Measurements from ENCODE around the gene SEPSECS. TPM values are rescaled to one million over a fixed set of nuclear protein-coding genes. Genes with fewer than 3 reads are reported as not detected.
A peak's percentile ranks its signal among the peaks of the same experiment; 100 is the strongest.

SEPSECS gene
- total RNA-seq, 1 donor from 2014 or later = 13.4 TPM

DNA sequence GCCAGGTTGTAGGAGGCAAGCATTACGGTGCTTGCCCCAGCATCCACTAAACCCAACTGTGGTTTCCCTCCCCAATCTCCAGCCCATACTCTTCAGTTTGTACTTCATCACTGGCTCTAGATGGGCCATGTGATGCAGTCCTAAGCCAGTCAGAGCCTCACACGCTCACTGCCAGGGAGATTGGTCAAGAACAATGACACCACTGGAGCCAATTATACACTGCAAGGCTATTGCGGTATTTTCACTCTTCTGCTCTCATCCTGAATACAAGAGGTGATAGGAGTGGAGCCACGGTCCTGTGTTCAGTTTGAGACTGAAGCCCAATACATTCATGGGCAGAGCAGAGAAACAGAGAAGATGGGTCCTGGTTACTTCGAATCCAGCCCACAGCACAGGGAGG, 58.4 kb downstream of the SEPSECS start:
- intact Hi-C loops (cut with micrococcal nuclease) = no loop called here
- Mint-ChIP-seq H3K27me3 (ENCODE audit: low read depth) (peaks cover 2% of the 10 kb centered on the region), H3K27ac (no peak overlapping the region), H3K9me3 (peaks cover 4% of the 10 kb centered on the region), H3K36me3 (ENCODE audit: low read depth) (no peaks in the 10 kb centered on the region), H3K4me3 (ENCODE audit: low read depth) (no peak overlapping the region), H3K4me1 (ENCODE audit: low read depth) (peaks cover 6% of the 10 kb centered on the region)
- no peak for DNase-seq (ENCODE audit: low spot score)

DNA sequence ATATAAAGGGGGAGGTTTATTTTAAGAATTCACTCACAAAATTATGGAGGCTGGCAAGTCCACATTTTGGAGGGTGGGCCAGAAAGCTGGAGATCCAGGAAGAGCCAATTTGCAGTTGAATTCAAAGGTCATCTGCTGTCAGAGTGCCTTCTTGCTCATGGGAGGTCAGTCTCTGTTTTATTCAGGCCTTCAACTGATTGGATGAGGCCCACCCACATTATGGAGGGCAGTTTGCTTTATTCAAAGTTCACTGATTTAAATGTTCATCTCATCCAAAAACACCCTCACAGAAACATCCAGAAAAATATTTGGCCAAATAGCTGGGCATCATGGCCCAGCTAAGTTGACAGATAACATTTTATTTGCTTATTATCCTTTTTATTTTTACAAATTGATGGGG, 59.5 kb downstream of the SEPSECS start:
- peaks cover 2% of the 10 kb centered on the region for H3K27me3 Mint-ChIP-seq (ENCODE audit: low read depth)
- peaks cover 4% of the 10 kb centered on the region for H3K9me3 Mint-ChIP-seq
- DNase-seq (ENCODE audit: low spot score) = no peak
- peaks cover 6% of the 10 kb centered on the region for H3K4me1 Mint-ChIP-seq (ENCODE audit: low read depth)
- intact Hi-C loops (cut with micrococcal nuclease) = no loop called here
- no peak overlapping the region for H3K27ac Mint-ChIP-seq
- no peak overlapping the region for H3K4me3 Mint-ChIP-seq (ENCODE audit: low read depth)
- H3K36me3 Mint-ChIP-seq (ENCODE audit: low read depth) = no peaks in the 10 kb centered on the region

DNA sequence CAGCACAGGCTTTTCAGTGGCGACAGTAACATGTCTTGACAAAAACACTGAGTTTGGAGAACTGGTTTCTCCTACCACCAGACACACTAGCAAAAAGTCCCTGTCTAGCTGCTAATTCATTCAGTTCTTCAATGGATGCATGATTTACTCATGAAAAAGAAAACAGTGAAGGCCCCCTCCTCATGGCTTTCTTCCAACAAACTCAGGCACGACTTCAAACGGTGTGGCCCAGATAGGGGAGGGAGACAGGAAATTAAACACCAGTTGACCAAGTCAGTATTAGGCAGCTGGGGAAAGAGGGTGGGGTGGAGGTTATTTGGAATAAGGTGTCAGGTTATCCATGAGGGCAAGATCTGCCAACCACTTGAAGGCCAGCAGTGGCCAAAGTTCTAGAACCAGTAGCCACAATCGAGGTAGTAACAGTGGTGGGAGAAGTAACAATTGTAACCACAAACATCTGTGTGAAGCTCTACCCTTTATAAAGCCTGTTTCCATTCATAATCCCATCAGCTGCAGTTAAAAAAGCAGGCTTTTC, 60.2 kb downstream of the SEPSECS start:
- H3K27ac Mint-ChIP-seq = no peak overlapping the region
- H3K27me3 Mint-ChIP-seq (ENCODE audit: low read depth) = peaks cover 2% of the 10 kb centered on the region
- no peaks in the 10 kb centered on the region for H3K36me3 Mint-ChIP-seq (ENCODE audit: low read depth)
- intact Hi-C loops (cut with micrococcal nuclease) = no loop called here
- no peak for DNase-seq (ENCODE audit: low spot score)
- H3K4me1 Mint-ChIP-seq (ENCODE audit: low read depth) = peaks cover 6% of the 10 kb centered on the region
- H3K9me3 Mint-ChIP-seq = peaks cover 4% of the 10 kb centered on the region
- H3K4me3 Mint-ChIP-seq (ENCODE audit: low read depth) = no peak overlapping the region

DNA sequence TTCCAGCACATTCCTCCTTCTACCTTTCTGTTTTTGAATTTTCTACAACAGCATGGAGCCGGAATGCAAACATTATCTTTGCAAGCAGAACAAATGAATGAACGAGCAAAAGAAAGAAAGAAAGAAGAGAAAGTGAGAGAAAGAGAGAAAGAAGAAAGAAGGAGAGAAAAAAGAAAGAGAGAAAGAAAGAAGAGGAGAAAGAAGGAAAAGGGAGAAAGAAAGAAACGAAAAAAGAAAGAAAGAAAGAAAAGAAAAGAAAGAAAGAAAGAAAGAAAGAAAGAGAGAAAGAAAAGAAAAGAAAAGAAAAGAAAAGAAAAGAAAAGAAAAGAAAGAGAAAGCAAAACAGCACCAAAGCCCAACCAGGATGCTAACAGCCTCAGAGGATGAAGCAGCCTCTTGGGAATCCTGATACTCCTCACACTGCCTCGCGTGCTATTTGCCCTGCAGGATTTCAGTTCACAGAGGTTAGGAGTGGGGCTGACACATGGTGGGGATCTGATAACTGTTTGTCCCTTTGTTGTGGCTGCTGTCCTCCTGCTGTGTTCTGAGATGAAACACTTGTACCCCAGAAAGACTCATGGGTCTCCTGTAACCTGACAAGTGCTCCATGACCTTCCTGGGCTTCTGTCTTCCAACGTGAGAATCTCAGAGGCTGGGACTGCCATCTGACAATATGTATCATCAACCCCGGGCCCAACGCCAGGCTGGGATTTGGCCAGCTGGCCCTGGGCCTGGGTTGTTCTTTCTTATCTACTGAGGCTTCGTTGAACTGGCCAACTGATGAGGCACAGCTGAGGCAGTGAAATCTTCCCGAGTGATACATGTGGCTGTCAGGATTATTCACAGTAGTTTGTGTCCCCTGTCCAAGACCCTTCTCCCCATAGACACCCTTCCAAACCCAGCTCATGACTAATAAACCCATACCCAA, 61.0 kb downstream of the SEPSECS start:
- no peak for DNase-seq (ENCODE audit: low spot score)
- peaks cover 2% of the 10 kb centered on the region for H3K27me3 Mint-ChIP-seq (ENCODE audit: low read depth)
- H3K27ac Mint-ChIP-seq = no peak overlapping the region
- H3K36me3 Mint-ChIP-seq (ENCODE audit: low read depth) = no peaks in the 10 kb centered on the region
- peaks cover 6% of the 10 kb centered on the region for H3K4me1 Mint-ChIP-seq (ENCODE audit: low read depth)
- intact Hi-C loops (cut with micrococcal nuclease) = no loop called here
- peaks cover 4% of the 10 kb centered on the region for H3K9me3 Mint-ChIP-seq
- H3K4me3 Mint-ChIP-seq (ENCODE audit: low read depth) = no peak overlapping the region

DNA sequence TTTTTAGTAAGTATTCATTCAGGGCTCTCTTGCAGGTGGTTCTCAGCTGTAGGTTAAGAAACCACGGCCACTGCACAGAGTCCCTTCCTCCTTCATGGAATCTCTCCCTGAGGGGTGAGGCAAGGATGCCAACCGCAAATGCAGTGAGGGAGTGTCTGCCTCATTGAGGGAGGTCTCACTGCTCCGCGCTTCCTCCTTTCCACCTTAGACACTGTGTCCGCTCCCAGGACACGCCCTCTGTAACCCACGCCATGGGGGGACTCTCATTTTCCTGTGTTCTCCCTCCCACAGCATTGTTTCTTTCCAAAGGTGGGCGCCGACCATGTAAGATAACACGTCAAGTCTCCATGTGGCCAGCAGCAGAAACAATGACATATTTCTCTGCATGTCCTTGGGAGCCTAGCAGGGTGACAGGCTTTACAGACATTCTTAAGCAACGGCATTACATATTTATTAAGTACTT, 63.2 kb downstream of the SEPSECS start:
- intact Hi-C loops (cut with micrococcal nuclease) = no loop called here
- DNase-seq (ENCODE audit: low spot score) = no peak
- Mint-ChIP-seq H3K27ac (no peak overlapping the region), H3K36me3 (ENCODE audit: low read depth) (no peaks in the 10 kb centered on the region), H3K4me3 (ENCODE audit: low read depth) (no peak overlapping the region), H3K4me1 (ENCODE audit: low read depth) (peaks cover 6% of the 10 kb centered on the region), H3K9me3 (peaks cover 10% of the 10 kb centered on the region), H3K27me3 (ENCODE audit: low read depth) (peaks cover 2% of the 10 kb centered on the region)

DNA sequence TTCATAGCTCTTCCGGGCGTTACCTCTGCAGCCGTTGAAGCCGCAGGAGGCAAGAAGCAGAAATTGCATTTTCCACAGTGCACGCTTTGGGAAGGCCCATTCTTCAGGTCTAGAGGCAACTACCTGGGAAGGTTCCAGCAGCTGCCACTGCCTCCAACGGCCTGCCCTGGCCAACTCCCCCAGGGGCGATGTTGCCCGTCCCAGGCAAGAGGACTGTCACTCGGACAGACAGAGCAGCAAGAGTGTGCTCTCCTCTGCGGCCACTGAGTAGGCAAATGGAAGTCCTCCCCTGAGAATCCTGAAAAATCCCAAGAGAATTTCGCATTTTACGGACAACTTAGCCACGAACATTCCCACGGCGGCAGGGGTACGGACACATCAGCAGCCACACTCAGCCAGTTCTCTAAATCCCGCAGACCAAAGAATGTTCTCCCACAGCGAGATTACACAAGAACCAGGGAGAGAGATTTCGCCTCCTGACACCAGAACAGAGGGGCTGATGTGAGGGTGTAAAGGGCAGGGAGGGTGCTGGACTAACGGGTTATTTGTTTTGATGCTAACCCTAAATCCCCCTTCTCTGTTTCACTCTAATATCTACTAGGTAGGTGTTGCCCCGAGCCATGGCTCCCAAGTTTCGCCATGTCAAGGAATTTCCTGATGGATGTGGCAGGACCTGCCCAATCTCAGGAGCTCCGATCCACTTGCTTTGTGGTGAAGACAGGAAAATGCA, 63.8 kb downstream of the SEPSECS start:
- no peak overlapping the region for H3K4me3 Mint-ChIP-seq (ENCODE audit: low read depth)
- peaks cover 9% of the 10 kb centered on the region for H3K9me3 Mint-ChIP-seq
- peaks cover 3% of the 10 kb centered on the region for H3K27me3 Mint-ChIP-seq (ENCODE audit: low read depth)
- intact Hi-C loops (cut with micrococcal nuclease) = no loop called here
- no peaks in the 10 kb centered on the region for H3K36me3 Mint-ChIP-seq (ENCODE audit: low read depth)
- DNase-seq (ENCODE audit: low spot score) = no peak
- H3K4me1 Mint-ChIP-seq (ENCODE audit: low read depth) = peaks cover 6% of the 10 kb centered on the region
- H3K27ac Mint-ChIP-seq = no peak overlapping the region

DNA sequence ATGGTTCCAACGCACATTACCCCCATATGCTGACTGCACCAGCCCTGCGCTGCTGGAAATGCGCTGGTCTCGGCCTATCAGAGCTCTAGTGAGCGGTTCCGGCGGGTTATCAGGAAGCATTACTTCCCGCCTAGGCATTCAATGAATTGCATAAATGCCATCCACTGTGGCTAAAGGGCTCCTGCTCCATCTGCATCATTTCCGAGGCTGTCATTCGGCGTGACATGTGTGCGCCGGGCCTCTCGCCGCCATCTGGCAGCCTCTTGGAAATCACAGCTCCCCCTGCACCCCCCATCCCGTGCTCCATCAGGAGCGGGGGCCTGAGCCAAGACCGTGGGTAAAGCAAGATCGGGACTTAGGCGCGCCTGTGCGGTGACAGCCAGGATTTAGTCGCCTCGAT, 64.4 kb downstream of the SEPSECS start:
- Mint-ChIP-seq H3K36me3 (ENCODE audit: low read depth) (no peaks in the 10 kb centered on the region), H3K27ac (no peak overlapping the region), H3K9me3 (peaks cover 5% of the 10 kb centered on the region), H3K4me1 (ENCODE audit: low read depth) (peaks cover 3% of the 10 kb centered on the region), H3K27me3 (ENCODE audit: low read depth) (peaks cover 5% of the 10 kb centered on the region), H3K4me3 (ENCODE audit: low read depth) (no peak overlapping the region)
- intact Hi-C loops (cut with micrococcal nuclease) = no loop called here
- no peak for DNase-seq (ENCODE audit: low spot score)

DNA sequence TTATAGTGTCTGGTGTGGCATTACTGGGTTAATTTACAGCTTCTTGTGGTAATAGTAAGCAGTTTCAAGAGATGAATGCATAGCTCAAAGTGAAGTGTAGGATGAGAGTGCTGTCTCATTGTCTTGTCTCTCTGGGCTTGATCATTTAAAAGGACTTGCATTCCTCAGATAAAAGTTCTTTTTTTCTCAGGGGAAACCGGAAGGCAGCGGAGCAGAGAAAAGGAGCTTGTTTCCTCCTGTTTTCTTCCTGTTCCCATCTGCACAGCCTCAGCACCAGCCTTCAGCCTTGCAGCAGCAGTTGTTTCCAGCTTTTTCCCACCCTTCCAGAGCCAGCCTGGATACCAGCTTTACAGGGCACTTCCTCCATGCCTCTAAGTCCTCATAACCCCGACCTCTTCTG, 68.1 kb downstream of the SEPSECS start:
- Mint-ChIP-seq H3K4me3 (ENCODE audit: low read depth) (no peak overlapping the region), H3K36me3 (ENCODE audit: low read depth) (no peaks in the 10 kb centered on the region), H3K9me3 (peaks cover 5% of the 10 kb centered on the region), H3K27me3 (ENCODE audit: low read depth) (peaks cover 33% of the 10 kb centered on the region), H3K27ac (no peak overlapping the region), H3K4me1 (ENCODE audit: low read depth) (peaks cover 7% of the 10 kb centered on the region)
- intact Hi-C loops (cut with micrococcal nuclease) = no loop called here
- DNase-seq (ENCODE audit: low spot score) = no peak

DNA sequence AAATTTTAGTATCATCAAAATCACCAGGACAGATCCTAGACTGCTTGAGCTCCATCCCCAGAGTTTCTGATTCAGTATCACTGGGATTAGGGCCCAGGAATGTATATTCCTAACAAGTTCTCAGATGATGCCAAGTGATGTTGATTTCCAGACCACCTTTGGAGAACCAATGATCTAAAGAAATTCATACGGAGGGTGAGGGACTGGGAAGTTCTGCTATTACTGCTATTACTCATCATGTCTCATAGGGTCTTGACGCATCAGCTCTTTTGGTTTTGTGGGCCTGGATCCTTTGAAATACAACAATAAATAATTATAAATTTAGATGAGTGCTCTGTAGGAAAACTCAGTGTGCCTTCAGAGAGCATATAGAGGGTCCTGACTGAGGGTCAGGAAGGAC, 69.7 kb downstream of the SEPSECS start:
- intact Hi-C loops (cut with micrococcal nuclease) = no loop called here
- Mint-ChIP-seq H3K9me3 (peaks cover 5% of the 10 kb centered on the region), H3K27me3 (ENCODE audit: low read depth) (peaks cover 43% of the 10 kb centered on the region), H3K4me1 (ENCODE audit: low read depth) (peaks cover 7% of the 10 kb centered on the region), H3K27ac (no peak overlapping the region), H3K4me3 (ENCODE audit: low read depth) (no peak overlapping the region), H3K36me3 (ENCODE audit: low read depth) (no peaks in the 10 kb centered on the region)
- no peak for DNase-seq (ENCODE audit: low spot score)

DNA sequence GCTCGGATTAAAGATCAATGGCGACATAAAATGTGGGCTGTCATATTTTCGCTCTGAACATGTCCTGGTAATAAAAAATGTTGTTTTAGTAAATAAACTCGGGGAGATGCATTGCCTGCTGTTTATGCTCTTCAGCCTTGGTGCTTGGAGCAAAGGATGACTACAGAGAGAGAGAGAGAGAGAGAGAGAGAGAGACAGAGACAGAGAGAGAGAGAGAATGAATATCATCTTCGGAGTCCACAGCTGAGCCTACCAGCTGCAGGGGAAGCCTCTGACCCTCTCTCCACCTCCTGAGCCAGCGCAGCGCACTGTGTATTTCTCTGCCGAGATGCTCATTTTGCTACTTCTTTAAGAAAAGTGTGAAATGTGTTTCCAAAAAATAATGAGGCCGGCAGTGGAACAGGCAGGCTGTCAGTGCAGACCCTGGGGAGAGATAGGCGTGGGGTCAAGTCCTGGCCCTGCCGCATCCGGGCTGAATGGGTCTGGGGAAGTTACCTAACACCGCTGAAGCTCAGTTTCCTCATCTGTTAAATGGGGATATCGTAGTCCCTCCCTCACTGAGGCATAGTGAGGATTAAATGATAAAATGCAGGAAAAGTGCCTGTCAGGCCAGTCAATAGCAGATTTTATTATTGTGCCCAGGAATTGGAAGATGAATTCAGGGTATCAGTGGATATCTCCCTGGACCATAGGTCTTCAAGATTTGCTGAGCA, 71.0 kb downstream of the SEPSECS start:
- H3K27ac Mint-ChIP-seq = no peak overlapping the region
- H3K9me3 Mint-ChIP-seq = peaks cover 5% of the 10 kb centered on the region
- DNase-seq (ENCODE audit: low spot score) = no peak
- H3K36me3 Mint-ChIP-seq (ENCODE audit: low read depth) = no peaks in the 10 kb centered on the region
- H3K27me3 Mint-ChIP-seq (ENCODE audit: low read depth) = peaks cover 45% of the 10 kb centered on the region
- H3K4me3 Mint-ChIP-seq (ENCODE audit: low read depth) = no peak overlapping the region
- H3K4me1 Mint-ChIP-seq (ENCODE audit: low read depth) = peaks cover 7% of the 10 kb centered on the region
- intact Hi-C loops (cut with micrococcal nuclease) = no loop called here

DNA sequence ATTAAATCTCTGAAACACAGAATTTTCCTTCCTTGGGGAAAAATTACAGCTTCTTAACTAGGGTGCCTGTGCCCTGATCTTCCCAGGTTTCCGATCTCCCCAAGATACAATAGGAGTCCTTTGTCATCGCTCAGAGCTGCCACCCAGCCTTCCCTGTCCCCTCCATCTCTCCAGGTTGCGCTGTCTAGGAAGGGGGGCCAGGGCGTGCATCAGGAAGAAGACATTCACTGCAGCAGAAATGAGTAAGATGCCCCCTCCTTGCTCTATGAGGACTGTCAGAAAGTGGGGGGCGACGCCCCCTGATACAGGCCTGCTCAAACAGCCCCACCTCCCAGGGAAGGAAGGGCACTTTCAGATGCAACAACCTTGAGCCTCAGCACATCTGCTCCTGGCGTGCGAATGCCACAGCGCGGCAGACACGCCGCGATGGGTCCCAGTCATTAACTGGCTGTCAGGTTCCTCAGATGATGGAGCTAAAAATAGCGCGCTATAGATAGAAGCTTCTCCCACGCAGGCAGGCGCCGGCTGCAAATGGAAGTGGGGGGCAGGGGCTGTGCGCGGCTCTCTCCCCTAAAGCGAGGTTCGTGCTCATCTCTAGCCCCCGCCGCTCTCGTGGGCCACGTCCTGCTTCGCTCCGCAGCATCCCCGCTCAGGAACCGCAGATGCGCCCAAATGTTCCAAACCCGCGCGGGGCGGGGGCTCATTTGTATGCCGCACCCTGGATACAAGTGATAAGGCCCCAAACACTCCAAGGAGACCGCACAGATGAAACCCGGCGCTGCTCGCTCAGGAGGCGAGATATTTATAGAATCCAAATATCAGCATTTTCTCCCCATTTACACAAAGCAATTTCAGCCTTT, 71.9 kb downstream of the SEPSECS start:
- peak overlapping the region; percentile 15 for H3K4me3 Mint-ChIP-seq (ENCODE audit: low read depth)
- DNase-seq (ENCODE audit: low spot score) = no peak

DNA sequence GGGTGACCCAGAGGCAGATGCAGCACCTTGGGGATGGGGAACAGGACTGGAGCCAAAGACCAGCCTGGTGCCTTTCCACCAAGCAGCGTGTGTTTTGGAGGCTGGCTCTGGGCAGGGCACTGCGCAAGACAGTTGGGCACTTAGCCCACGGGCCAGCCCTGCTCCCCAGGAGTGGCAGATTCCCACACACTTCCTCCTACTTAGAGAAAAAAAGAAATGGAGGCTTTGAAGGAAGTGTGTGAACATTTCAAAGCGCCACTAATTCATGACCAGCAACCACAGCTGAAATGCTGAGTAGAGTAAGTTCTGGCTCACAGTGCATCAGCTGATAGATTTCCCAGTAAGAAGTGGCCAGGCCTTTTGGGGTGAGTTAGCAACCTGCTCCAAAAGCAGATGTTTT, 74.6 kb downstream of the SEPSECS start:
- intact Hi-C loops (cut with micrococcal nuclease) = no loop called here
- peaks cover 48% of the 10 kb centered on the region for H3K27me3 Mint-ChIP-seq (ENCODE audit: low read depth)
- no peaks in the 10 kb centered on the region for H3K36me3 Mint-ChIP-seq (ENCODE audit: low read depth)

More for the DNA sequence above, 71.9 kb downstream of the SEPSECS start:
- Mint-ChIP-seq H3K36me3 (ENCODE audit: low read depth) (no peaks in the 10 kb centered on the region), H3K4me1 (ENCODE audit: low read depth) (peaks cover 7% of the 10 kb centered on the region), H3K27me3 (ENCODE audit: low read depth) (peaks cover 47% of the 10 kb centered on the region), H3K9me3 (peaks cover 4% of the 10 kb centered on the region), H3K27ac (no peak overlapping the region)
- intact Hi-C loops (cut with micrococcal nuclease) = no loop called here

More for the DNA sequence above, 74.6 kb downstream of the SEPSECS start:
- DNase-seq (ENCODE audit: low spot score) = no peak
- no peaks in the 10 kb centered on the region for H3K9me3 Mint-ChIP-seq
- no peak overlapping the region for H3K27ac Mint-ChIP-seq
- H3K4me1 Mint-ChIP-seq (ENCODE audit: low read depth) = peaks cover 7% of the 10 kb centered on the region
- H3K4me3 Mint-ChIP-seq (ENCODE audit: low read depth) = no peak overlapping the region
